Tongue (tissue), 2 donors: Measurements from ENCODE around the gene ITPR1. TPM values are rescaled to one million over a fixed set of nuclear protein-coding genes. Genes with fewer than 3 reads are reported as not detected.
A peak's percentile ranks its signal among the peaks of the same experiment; 100 is the strongest.

Source experiments
- DNase-seq: peaks from one replicate; pipeline ENCODE4 v3.0.0-alpha.2; 2015
- total RNA-seq: library from RNA; depleted of rRNA; stranded (reverse); fragments of >200 nt; gene quantifications from one replicate; pipeline ENCODE4 v1.2.3, GENCODE V29; 2014

Gene ITPR1
- total RNA-seq, 1 donor from 2014 or later, result 47.3 TPM

DNA sequence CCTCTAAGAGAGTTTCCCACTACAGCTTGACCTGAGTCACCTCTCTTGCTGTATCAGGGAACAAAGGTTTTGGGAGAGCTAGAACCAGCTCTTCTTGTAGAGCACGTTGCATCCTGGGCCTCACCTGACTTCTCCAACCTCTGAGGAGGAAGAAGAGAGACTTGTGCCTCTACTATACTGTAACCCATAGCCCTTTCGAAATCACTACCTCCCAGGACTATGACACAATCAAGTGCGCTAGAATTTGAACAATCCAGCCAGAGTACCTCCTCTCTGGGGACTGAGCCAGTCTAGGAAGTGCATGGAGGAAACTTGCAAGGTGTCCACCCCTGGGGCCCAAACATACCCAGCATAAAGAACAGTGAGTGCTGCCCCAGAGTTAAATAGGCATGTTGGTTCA lies 293.3 kb downstream of the ITPR1 start:
- no peak for DNase-seq

DNA sequence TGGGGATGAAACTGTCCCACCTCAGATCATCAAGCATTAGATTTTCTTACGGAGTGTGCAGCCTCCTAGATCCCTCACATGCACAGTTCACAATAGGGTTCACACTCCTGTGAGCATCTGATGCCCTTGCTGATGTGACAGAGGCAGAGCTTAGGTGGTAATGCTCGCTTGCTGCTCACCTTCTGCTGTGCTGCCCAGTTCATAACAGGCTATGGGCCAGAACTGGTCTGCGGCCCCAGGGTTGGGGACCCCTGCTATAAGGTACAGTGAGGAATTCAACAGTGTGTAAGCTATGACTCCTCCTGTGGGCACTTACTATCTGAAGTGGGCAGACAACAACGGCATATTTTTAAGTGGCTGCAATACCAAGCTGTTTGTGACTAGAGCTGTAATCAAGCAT lies 298.2 kb downstream of the ITPR1 start:
- DNase-seq, result no peak

DNA sequence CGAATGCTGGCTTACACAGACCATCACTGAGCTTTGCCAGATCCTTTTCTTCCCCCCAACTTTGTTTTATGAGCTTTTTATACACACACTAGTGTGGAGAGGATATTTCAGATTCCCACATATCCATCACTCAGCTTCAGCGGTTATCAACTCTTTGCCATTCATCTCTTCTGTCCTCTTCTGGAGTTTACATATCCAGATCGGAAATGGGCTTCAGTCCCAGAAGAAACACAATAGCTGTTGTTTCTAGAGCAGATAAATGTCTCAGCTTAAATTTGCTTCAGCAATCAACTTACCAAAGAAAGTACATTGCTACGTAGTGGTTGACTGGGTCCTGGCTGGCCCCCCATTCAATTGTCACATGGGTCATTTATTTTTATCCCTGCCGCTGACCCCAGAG lies 300.2 kb downstream of the ITPR1 start:
- DNase-seq, result no peak

DNA sequence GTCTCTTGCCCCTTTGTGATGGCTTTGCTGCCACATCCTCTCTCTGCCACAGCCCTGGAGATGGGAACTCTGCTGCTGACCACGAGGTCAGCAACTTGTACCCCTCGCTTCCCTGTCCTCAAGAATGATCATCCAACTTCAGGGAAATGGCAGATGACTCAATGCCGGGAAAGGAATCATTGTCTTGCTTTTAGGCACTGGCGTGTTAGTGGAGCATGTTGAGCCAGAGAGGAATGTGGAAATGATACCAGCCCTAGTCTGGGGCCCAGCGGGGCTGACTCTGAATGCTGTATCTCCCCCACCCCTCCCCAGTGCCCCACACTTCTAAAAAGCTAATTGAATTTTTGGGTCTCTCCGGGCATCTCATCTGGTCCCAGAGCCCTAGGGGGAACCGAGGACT lies 301.2 kb downstream of the ITPR1 start:
- DNase-seq, result no peak

DNA sequence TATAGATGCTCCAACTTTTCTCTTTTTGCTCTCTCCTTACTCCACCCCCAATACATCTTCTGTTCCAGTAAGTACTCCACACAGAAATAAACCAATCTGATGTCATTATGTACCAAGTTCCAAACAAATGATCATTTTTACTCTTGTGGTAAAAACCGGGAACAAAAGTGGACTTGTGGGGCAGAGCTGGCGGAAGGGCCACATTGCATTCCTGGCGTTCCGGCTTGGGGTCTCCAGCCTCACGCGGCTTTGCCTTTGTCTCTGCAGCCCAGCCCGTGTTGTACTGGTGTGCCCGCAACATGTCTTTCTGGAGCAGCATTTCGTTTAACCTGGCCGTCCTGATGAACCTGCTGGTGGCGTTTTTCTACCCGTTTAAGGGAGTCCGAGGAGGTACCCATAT lies 301.6 kb downstream of the ITPR1 start:
- no peak for DNase-seq

DNA sequence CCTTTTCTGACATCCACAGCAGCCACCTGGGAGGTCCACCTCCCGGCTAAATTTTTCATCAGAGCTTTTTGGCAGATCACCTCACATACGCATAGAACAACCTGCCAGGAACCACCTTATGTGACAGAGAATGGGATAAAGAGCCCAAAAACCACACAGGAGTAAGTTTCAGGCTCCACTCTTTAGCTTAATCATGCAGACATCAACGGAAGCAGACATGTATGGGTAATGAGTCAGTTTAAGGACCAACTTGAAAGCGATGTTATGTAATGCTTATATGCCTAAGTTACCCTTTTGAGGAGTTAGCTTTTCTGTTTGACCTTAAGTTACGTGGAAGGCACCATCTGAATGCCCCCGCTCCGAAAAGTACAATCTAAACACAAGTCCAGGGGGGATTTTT lies 302.8 kb downstream of the ITPR1 start:
- DNase-seq, result peak; percentile 19

DNA sequence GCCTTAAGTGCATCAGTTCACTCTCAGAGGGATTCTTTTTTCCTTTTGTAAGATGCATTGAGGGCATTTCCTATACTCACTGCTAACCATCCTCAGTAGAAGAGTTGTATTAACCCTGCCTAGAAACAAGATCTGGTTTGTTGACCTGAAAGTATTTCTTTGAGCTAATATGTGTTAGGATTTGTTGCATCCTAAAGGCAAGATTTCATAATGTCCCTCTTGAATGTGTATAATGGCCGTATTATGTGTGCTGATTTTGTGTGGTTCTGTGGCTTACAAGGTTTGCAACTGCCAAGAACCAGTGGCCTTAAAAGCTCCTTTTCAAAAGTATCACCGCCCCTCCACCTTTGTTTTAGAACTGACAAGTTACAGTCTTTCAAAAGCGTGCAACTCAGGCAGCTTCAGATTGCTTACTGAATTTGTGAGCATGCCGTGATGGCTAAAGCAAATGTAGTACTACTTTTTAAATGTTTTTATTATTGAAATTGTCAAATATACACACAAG lies 304.1 kb downstream of the ITPR1 start:
- DNase-seq, result no peak

DNA sequence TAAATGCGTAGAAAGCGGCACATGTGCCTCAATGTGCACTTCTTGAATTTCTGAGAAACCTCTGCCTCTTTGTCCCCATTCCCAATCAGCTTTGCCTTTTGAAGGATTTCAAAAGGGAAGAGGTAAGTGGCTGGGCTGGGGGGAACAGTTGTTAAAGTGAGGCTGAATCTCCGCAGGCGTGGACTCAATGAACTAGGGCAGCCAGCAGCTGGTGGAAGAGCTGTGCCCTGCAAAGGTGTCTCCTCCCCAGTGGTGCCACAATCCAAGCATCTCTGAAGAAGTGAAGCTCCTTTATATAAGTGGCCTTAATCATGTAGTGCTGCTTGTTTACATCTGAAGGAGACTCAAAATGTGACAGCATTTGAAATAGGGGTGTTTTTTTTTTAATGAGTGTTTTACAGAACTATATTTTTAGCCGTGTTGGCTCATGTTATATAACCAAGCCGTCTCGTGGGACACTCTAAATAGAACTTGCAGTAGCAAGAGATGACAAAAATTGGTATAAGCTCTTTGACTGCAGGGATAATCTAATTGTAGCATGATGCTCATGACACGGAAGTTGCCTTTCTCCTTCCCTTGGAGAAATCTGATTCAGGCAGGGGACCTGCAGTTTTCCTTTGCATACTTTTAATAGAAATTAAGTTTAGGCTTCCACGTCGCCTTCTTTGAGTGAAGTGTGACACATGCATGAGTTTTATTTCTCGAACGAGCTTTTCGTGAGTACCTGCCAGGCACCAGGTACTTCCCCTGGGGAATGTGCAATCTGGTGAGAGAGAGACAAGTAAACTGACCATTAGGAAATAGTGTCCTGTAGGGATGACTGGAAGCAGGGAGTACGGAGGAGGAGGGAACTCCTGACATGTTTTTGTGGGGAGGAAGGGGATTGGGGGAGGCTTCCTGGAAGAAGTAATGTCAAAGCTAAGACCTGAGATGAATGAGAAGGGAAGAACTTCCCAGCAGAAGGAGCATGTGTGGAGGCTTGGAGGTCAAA lies 306.4 kb downstream of the ITPR1 start:
- DNase-seq, result no peak

DNA sequence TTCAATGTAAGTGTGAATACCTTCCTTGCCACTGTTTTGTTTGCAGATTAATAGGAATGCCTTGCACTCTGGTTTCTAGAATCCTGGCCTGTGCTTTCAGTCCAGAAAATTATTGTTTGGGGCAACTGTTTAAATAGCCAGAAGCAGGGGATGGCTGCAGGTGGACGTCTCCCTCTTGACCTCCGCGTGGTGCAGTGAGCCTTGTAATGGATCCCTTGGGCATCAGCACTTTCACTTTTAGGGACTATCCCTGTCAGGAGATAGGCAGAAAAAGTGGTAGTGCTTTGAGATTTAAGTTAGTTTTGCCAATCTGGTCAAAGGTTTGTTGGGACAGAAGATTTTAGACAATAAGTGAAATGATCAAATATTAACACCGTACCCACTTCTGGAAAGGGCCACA lies 307.4 kb downstream of the ITPR1 start:
- no peak for DNase-seq

DNA sequence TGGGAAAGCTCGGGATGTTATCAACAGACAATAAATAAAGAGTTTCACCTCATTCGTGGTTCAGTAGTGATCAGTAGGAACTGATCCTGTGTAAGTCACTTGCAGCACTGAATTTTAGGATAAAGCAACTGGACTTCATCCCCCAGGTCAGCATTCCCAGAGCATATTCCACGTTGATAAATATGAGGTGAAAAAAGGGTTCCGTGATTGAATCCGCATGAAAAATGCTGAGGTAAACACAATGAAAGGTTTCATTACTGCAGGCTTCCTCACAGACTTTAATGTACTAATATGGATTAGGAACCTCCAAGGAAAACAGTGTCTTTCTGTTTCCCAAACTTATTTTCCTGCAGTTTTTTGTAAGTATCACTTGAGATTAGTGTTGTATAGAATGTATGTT lies 308.7 kb downstream of the ITPR1 start:
- DNase-seq, result no peak

DNA sequence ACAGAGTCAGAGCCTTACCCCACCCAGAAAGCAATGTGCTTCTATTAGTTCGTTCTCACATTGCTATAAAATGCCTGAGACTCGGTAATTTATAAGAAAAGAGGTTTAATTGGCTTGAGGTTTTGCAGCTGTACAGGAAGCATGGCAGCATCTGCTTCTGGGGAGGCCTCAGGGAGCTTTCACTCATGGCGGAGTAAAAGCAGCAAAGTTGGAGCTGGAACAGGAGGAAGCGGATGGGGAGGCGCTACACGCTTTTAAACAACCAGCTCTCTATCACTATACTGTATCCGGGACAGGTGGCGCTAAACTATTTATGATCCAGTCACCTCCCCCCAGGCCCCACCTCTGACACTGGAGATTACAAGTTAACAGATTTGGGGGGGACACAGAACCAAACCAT lies 309.8 kb downstream of the ITPR1 start:
- no peak for DNase-seq

DNA sequence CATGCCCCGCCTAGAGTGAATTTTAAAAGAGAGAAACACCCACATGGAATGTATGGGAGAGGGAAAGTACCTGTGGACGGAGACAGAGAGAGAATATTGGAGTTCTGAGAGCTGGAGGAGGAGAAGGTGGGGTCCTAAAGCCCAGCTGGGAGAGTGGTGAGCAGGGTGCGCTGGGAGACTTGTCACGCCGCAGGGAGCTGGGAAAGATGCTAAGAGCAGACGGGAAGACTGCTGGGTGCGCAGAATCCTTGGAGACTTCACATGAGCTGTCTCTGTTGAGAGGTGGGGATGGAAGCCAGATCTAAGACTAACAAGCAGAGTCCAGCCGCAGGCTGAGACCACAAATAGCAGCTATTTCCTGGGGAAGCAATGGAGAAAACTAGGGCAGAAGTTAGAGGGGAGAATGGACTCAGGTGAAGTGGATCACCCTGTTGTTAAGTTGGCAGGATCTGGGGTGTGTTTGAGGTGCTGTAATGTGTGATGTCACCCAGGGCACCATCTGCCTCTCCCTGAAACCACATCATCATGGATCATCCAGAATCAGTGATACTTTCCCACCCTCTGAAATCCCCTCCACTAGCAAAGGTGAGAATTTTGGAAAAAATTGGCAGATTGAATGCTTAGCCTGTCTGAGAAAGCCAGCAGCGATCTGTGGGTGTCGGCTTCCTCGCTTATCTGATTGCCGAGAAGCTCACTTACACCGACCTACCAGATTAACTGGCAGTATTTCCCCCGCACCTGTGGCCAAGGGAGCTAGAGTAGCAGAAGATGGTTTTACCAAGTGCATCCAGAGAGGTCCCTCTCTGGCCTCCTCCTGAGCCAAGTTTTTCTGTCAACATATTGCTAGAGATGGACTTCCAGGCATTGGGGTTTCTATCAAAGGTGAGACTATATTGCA lies 311.3 kb downstream of the ITPR1 start:
- no peak for DNase-seq

DNA sequence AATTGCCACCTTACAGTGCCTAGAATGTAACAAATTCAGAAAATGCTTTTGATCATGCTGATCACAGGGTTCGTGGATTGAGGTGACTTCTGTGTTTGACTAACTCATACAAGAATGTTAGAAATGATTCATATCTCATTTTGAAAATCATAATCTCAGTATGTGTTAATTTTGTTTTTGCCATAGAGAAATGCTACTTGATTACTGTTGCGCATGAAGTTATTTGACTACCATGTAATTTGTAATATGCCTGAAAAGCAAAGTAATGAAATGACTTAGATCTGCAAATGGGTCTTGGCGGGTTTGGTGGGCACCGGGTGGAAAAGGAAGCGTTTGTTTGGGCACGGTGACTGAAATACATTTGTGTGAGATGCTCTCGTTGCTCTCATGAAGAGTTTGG lies 312.5 kb downstream of the ITPR1 start:
- DNase-seq, result no peak

DNA sequence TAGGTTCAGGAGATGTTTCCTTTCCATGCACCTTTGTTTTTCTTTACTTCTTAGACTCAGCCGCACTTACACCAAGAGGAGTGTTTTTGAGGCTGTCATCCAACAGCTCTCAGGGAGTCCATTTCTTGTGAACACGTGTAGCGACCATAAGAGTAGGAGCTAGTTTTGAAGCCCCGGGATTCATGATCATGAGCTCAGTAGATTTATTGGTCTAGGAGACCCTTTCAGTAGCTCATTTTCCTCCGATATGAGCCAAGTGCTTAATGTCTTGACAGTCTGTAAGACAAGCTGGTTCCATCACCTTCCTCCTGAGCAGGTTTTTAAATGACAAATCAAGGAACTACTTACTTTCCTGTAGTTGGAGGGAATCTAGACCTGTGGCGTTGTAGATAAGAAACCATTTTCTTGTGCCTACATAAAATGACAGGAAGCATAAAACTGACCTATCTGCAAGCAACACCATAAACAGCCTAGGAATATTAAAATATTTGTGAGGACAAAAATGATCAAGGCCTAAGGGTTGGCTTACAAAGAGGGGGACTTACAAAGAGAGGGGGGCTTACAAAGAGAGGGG lies 313.5 kb downstream of the ITPR1 start:
- no peak for DNase-seq

DNA sequence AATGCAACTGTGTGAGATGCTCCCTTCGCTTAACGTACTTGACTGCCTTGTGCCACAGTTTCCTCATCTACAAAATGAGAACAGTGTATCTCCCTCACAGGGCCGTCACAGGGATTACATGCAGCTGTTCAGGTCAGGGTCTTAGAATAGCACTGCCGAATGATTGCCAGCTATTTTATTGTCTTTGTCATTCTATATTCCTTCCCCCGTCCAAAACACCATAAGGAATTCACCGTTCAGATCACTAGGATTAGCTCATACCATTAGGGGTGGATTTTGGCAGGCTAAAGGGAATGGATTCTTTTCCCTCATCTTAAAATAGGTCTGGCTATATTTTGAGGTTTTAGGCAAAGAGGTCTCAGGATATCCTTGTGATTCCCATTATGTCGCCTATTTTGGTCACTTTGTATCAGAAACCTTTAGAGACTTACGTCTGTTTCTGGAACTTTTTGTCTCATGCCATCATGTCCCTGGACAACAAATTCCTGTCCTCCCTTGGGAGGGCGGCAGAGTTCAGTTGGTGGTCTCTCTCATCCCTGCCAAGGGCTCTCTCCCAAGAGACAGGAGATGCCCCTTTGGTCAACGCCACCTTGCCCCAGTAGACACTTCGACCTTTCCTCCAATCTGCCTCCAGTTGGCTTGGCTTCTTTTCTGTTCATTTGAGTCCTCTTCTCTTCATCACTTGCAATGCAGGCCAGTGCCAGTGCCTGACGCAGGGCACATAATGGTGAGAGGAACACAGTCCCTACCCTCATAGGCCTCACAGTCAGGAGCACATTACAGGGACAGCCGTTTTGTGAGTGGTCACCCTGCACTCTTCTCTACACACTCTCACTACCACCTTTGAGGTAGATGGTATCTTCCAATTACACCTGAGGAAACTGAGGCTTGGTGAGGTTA lies 314.5 kb downstream of the ITPR1 start:
- DNase-seq, result peak; percentile 80

DNA sequence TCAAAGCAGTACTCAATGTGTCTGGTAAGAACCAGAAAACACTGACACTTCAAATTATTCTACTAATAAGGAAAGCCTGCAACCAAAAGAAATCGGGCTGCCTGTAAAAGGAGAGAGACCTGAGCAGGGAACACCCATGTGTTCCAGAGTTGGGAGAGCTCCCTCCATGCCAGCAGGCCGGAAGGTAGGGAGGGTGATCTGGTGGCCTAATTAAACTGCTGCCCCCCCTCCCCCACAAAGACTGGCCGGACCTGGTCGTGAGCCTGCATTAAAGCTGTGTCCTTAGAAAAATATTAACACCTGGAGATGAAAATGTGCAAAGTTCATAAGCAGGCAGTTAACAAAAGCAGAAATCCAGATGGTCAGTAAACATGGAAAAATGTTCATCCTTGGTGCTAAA lies 315.5 kb downstream of the ITPR1 start:
- DNase-seq, result no peak

DNA sequence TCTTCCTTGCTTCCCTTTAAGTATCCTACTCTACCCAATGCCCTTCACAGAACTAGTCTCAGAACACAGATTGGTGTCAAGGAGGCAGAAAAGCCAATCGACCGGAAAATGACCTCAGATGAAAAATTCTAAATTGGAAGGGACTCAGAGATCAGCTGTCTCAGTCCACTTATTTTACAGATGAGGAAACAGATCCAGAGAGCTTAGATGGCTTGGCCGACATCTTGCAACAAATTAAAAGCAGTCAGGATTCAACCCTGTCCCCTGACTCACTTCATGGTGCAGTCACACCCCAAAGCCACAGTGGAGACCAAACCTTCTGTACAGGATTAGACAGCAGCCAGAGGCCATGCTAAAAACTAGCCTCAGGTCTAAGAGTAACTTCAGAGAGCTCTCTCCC lies 316.8 kb downstream of the ITPR1 start:
- DNase-seq, result peak; percentile 33

DNA sequence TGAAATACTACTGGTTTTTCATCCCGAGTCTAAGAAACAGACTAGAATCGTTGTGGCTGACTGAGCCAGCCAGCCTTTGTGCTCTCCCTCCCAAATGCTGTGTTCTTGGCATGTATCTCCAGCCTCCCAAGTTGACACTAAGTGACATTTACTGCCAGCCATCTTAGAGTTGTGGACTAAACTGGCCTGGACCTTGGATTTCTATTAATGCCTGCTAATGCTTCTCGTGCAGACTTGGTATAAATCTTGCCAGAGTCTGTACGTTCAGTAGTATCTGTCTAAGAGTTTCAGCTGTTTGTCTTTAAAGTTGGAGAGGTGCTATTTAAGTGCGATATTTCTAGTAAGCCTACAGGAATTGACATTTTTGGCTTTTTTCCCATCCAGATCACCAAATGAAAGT lies 319.4 kb downstream of the ITPR1 start:
- peak; percentile 70 for DNase-seq

DNA sequence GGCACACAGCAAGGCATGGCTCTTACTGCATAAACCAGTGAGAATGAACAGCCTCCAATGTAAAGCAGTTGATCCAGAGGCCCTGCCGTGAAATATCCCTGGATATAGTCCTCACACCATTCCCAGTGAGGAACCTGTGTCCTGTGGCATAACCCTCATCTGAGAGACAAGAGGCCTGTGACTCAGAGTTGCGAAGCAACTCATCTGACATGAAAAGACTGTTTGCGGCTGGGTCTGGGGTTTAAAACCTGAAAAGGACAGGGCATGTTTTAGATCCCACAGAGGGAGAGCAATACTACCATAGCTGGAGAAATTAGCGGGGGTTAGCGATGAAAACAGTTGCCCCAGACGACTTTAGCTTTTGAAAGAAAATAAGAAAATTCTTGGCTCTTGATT lies 320.8 kb downstream of the ITPR1 start:
- DNase-seq, result no peak

DNA sequence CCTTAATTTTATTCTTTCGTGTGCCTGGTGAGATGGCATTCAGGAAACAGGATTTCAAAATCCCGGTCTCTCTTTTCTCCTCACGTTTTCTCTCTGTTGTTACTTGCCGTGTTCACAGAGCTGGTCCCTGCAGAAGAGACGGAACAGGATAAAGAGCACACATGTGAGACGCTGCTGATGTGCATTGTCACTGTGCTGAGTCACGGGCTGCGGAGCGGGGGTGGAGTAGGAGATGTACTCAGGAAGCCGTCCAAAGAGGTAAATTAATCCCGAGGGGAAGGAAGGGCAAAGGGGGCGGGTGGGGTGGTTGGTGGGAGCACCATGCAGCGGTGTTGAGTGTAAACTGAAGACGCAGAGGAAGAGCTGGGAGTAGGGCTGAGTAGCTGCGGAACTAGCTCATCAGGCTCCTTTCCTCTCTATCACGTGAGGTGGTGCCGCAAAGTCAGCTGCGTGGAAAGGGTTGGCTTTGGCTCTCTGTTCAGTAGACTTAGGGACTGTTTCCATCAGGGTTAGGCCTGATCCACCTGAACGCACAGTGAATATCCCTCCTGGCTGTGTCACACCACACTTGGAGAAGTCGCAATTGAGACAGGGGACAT lies 321.3 kb downstream of the ITPR1 start:
- DNase-seq, result no peak

DNA sequence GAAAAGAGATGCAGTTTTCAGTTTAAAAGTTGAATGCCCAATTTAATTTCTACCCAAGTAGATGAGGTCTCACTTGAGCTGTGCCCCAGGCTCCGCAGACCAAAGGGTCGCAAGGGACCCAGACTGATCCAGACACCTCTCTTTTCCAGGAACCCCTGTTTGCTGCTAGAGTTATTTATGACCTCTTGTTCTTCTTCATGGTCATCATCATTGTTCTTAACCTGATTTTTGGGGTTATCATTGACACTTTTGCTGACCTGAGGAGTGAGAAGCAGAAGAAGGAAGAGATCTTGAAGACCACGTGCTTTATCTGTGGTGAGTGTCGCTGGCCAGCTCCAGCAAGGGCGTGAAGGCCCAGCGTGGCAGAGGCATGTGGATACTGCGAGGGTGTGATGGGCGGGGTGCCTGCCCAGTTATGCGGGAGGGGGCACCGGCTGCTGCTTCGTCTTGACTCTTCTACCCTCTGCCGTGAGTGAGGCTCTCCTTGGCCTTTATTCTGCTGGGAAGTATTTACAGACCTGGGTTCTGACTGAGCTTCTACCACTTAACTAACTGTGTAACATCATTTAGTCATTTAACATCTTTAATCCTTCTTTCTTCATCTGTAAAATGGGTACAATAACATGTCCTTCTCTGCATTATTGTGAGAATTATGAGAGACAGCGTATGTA lies 321.9 kb downstream of the ITPR1 start:
- no peak for DNase-seq
